Epithelial cell of esophagus (primary cell): ENCODE measurements around the gene LCN10.
"Not testable (repeated sequence)": the region's sequence is repeated elsewhere in the genome, so short reads cannot be mapped to it uniquely, and the experiment has no call there.

Experiments
- DNase-seq: peaks from one replicate; pipeline ENCODE4 v3.0.0; 2010; ENCODE audit warnings: low read depth
- H3K4me3 ChIP-seq: 2 replicates; pipeline ENCODE4 v1.5.1; 2011; ENCODE audit warnings: mild to moderate bottlenecking, low read length, control low read depth
- TF ChIP-seq, protein P1 (sequence below): IDR thresholded peaks from 2 replicates; pipeline ENCODE4 v1.5.1; 2011; ENCODE audit warnings: low read depth, mild to moderate bottlenecking, low read length, control low read depth, inconsistent platforms; ENCODE audit not compliant: insufficient read depth; ENCODE audit errors: missing control alignments

The LCN10 gene

DNA sequence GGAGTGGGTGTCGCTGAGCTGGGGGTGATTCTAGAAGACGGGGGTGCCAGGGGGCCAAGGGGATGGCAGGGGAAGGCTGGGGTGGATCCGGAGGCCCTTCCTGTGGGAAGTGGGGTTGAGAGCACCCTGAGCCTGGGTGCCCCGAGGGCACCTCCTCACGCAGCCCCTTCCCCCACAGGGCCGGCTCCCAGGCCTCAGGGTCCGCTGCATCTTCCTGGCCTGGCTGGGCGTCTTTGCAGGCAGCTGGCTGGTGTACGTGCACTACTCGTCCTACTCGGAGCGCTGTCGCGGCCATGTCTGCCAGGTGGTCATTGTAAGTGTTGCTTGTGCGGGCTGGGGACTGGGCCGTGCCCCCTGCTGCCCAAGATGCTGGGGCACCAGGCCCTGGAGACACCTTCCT lies 25.3 kb downstream of the LCN10 start:
- DNase-seq: no peak
- TF ChIP-seq, protein P1, sequence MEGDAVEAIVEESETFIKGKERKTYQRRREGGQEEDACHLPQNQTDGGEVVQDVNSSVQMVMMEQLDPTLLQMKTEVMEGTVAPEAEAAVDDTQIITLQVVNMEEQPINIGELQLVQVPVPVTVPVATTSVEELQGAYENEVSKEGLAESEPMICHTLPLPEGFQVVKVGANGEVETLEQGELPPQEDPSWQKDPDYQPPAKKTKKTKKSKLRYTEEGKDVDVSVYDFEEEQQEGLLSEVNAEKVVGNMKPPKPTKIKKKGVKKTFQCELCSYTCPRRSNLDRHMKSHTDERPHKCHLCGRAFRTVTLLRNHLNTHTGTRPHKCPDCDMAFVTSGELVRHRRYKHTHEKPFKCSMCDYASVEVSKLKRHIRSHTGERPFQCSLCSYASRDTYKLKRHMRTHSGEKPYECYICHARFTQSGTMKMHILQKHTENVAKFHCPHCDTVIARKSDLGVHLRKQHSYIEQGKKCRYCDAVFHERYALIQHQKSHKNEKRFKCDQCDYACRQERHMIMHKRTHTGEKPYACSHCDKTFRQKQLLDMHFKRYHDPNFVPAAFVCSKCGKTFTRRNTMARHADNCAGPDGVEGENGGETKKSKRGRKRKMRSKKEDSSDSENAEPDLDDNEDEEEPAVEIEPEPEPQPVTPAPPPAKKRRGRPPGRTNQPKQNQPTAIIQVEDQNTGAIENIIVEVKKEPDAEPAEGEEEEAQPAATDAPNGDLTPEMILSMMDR: no peak
- no peak overlapping the region for H3K4me3 ChIP-seq

DNA sequence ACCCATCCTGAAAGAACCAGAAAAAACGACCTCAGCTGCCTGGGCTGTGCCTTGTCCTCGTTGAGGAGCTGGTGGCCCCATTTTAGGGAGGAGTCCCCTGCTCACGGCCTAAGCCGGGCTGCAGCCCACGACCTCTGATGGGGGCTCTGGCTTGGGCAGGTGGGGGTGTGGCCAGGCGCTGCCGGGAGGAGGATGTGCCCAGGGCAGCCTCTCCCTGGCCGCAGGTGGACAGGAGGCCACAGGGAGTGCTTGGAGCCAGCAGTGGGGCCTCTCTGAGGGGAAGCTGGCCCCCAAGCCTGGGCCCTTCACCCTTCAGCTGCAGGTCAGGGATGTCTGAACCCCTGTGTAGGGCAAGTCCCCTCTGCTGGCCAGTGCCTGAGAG lies 27.9 kb downstream of the LCN10 start:
- no peak overlapping the region for H3K4me3 ChIP-seq
- TF ChIP-seq, protein P1: no peak
- DNase-seq: no peak

DNA sequence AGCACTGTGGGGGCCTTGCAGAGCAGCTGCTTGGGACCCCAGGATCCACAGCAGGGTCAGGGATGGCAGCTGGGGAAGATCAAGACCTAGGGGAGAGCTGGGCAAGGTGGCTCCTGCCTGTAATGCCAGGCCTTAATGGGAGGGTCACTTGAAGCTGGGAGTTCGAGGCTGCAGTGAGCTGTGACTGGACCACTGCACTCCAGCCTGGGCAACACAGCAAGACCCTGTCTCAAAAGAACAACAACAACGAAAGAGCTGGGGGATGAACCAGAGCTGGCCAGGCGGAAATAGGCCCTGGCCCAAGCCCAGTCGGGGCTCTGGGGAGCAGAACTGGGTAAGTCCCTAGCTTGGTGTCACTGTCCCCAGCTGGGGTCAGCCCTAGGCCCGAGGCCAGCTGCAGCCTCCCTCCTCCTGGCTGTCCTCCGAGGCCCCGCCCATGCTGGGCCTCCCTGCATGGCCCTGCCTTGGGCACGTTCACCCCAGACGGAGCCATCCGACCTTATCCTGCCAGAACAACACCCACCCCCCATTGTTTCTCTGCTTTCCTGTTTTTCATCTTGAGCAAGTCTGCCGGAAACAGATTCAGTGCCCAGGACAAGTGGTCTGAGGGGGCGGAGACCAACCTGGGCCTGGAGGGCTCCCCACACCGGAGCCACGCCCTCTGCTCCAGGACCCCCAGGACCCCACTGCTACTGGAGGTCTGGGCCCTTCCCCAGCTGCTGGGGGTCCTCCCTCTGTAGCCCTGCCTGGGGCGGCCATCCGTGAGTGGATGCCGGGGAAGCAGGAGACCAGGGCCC lies 28.4 kb downstream of the LCN10 start:
- TF ChIP-seq, protein P1: no peak
- no peak overlapping the region for H3K4me3 ChIP-seq
- no peak for DNase-seq

DNA sequence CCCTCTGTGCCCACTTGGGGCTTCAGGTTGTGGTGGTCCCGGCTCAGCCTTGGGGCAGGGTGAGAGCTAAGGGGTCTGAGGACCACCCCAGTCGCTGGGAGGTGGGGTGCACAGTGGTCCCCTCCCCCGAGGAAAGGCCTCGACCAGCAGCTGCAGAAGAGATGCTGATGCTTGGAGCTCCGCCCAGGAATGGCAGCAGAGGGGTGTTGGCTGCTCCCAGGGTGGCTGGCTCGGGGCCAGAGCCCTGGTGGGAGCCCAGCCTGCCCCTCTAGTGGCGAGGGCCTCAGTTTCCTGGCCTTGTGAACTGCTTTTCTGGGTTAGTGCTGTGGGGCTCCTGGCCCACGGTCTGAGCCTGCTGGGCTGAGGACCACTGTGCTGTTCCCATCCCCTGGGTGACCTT lies 29.2 kb downstream of the LCN10 start:
- no peak overlapping the region for H3K4me3 ChIP-seq
- DNase-seq: no peak
- TF ChIP-seq, protein P1: no peak

DNA sequence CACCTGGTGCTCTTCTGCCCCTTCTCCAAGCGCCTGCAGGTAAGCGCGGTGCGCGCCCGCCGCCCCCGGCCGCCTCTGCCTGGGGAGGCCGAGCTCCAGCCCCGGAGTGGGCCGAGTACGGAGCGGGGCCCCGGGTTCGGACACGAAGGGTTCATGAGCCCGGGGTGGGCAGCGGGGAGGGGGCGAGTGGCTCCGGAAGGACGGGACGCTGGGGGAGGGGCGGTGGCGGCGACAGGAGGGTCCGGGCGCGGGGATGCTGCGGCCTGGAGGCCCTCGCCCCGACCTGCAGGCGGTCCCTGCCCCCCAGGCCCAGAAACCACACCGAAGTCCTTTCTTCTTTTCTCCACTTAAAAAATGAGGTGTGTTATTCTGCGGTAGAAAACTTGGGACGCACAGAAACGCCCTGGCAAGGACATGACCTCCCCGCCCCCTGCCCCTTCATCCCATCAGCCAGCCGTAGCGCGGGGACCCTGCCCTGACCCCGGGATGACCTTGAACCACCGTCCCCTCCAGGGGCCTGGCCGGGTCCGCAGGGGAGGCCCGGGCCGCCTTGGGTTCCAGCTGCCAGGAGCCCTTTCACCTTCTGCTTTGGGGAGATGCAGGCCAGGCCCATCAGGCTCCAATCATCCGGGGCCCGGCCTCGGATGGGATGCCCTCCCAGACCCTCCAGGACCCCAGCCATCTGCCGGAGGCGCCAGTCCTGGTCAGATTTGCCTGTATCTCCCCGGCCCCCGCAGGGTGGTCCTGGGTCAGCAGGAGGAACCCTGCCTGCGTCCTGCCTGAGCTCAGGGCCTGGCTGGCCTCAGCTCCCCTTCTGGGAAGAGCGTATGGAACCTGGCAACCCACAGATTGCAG lies 29.8 kb downstream of the LCN10 start:
- TF ChIP-seq, protein P1: no peak
- no peak for DNase-seq
- peak overlapping the region; percentile 15 for H3K4me3 ChIP-seq

DNA sequence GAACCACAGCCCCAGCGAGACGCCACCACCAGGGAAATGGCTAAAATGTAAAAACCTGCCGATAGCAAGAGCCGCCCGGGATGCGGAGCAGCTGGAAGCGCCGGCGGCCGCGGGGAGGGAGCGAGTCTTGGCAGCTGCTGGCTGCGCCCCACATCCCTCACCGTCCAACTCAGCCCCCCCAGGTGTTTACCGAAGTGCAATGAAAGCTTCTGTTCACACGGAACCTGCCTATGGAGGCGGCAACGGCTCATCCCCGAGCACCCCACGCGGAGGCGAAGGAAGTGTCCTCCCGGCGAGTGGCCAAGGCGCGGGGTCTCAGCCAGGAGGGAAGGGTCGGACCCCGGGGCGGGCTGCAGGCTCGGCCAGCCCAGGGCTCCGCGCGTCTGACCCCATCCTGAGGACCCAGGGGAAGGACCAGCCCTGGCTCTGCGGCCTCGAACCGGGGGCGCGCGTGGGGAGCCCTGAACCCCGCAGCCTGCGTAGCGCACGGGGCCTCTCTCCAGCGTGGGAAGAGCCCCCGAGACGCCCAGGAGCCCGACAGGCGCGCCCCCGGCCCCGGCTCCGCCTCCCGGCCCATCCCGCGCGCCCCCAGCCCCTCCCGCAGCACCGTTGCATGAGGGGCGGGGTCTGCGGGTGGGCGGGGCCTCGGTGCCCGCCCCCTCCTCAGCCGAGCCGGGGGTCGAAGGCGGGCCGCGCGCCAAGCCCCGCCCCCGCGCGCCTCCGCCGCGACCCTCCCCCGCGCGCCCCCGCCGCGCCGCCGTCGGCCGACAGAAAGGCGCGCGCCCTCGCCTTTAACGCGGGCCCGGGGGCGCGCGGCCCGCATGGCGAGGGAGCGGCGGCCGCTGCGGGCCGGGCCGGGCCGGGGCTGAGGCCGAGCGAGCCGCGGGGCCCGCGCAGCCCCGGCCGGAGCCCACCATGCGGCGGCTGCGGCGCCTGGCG lies 30.7 kb downstream of the LCN10 start, which contains the start of gene DIPK1B:
Gene DIPK1B, plus strand, starts transcription at position 822 of the 939 bp plus-strand sequence. Its CDS starts 94 bp downstream, at position 916.
- DNase-seq: no peak
- H3K4me3 ChIP-seq: peak within 1 kb of the TSS; percentile 15
- TF ChIP-seq, protein P1: no peak

DNA sequence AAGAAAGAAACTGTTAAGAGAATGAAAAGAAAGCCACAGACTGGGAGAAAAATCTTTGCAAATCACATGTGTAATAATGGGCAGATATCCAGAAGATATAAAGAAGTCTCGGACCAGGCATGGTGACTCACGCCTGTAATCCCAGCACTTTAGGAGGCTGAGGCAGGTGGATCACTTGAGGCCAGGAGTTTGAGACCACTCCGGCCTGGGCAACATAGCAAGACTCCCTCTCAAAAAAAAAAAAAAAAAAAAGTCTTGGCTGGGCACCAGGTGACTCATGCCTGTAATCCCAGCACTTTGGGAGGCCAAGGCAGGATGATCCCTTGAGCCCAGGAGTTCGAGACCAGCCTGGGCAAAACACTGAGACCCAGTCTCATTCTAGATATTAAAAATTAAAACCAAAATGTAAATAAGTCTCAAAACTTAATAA lies 31.5 kb downstream of the LCN10 start:
- H3K4me3 ChIP-seq, DNase-seq: not testable (repeated sequence)
